SIG-M5 (cell line): ENCODE data around the gene ACTR3C.
"Not testable (repeated sequence)": the region's sequence is repeated elsewhere in the genome, so short reads cannot be mapped to it uniquely, and the experiment has no call there.

Experiments
- DNase-seq: peaks from one replicate; lab custom pipeline; 2025; lab: John Stamatoyannopoulos, UW

Gene ACTR3C

GRCh38 chr7:150336746-150337145, 13.4 kb upstream of the ACTR3C start:
- DNase-seq: no peak

GRCh38 chr7:150335774-150336112, 12.4 kb upstream of the ACTR3C start:
- no peak for DNase-seq

GRCh38 chr7:150335108-150335773, 11.9 kb upstream of the ACTR3C start:
- no peak for DNase-seq

DNA sequence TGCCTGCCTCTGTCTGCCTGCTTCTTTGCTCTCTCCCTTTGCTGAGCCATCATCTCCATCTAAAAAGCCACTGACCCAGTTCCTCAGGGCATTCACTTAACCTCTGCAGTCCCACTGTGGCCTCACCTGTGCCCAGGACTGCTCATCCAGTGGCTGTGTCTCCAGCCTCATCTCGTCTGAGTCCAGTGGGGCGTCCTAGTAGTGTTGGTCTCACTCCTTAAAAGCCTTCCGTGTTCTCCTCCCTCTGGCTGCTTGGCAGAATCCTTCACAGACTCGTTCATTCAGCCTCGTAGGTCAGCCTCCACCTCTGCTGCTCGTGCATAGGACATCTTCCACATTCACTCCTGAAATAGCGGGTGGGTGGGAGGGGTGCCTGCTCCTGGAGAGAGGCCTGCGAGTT, 10.8 kb upstream of the ACTR3C start:
- no peak for DNase-seq

DNA sequence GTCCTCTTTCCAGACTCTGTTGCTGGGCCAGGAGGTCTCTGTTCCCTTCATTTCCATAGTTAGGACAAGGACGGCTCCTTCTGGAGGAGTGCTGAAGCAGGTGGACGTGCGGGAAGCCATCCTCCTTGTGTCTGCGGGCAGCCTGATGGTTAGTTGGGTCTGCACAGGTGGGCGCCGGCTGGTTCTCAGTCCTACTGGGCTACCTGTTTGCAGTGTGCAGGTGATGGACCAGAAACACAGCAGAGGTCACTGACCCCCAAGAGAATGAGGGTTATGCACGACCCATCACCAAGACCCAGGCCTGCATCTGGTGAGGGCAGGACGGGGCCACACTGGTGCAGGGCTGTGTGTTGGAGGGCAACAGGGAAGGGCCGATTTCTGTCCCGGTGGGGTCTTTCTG, 10.3 kb upstream of the ACTR3C start:
- DNase-seq: no peak

DNA sequence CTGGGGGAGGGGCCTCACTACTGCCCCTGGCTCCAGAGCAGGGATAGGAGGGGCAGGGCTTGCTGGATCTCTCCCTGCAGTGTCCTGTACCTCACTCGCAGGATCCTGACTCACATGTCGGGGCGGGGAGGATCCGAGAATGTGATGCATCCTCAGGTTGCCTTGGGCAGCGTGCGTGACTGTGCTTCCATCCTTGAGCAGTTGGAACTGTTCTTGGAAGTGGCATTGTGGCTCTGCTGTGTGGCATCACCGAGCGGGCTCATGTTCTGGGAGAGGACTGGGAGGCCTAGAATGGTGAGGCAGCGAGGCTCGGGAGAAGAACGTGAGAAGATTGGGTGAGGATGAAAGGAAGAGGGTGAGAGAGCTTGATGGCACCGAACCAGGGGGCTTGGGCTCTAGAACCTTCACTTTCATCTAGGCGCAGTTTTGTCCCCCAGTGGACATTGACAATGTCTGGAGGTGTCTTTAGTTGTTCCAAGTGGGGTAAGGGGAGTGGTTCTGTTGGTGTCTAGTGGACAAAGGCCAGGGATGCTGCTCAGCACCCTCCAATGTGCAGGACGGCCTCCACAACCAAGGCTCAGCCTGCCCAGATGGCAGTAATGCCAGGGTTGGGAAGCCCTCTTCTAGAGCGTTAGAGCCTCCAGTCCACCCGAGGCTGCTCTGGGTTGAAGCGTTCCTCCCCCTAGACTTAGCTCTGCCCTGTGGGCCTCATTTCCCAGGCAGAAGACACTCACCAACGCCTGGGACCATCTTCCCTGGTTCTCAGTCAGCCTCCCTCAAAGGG, 9.7 kb upstream of the ACTR3C start:
- no peak for DNase-seq

DNA sequence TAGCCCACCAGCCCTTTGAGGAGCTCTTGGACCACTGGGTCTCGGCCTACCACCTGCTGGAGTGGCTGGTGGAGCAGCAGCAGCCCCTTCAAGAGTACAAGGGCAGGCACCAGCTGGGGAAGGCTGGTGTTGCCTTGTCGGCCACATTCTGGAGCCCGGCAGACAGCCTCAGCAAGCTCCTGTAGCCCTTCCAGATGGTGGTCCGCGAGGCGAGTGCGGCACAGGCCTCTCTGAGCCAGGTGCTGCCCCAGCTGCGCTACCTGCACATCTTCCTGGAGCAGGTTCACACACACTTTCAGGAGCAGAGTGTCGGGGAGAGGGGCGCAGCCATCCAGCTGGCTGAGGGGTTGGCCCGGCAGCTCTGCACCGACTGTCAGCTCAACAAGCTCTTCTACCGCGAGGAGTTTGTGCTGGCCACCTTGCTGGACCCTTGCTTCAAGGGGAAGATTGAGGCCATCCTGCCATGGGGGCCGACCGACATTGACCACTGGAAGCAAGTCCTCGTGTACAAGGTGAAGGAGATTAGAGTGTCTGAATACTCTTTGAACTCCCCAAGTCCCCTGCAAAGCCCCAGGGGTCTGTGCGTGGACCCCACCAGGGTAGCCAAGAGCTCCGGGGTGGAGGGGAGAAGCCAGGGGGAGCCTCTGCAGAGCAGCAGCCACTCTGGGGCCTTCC, 7.0 kb upstream of the ACTR3C start:
- no peak for DNase-seq

GRCh38 chr7:150329331-150330120, 6.2 kb upstream of the ACTR3C start:
- DNase-seq: no peak

DNA sequence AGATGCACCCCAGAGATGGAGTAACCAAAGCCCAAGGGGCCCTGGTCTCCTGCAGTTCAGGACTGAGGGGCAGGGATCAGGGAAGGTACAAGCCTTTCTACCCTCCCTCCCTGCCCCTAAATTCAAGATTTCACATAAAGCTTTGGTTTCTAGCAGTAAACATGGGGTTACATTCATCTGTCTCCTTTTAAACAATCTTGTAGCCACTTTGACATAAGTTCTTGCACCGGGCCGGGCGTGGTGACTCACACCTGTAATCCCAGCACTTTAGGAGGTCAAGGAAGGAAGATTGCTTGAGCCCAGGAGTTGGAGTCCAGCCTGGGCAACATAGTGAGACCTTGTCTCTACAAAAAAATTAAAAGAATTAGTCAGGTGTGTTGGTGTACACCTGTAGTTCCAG, 4.0 kb upstream of the ACTR3C start:
- no peak for DNase-seq

- DNase-seq: no peak
These were observed 3.4 kb upstream of the ACTR3C start for GRCh38 chr7:150326657-150327268.

DNA sequence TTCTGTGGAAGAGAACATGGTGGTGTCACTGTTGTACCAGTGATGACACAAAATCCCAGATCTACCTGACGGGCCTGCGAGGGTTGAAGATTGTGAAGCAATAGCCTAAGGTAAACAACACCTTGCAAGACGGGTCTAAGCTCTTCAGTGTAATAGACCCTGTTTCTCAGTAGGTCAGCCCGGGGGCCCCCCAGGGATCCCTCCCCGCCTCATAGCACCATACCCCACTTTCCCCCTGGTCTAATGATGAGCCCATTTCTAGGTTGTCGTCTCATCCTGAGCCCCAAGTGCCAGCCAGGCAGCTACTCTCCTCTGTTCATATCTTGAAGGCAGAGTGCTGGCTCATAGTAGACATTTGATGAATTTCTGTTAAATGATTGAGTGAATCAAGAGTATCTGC, 2.6 kb upstream of the ACTR3C start:
- no peak for DNase-seq

DNA sequence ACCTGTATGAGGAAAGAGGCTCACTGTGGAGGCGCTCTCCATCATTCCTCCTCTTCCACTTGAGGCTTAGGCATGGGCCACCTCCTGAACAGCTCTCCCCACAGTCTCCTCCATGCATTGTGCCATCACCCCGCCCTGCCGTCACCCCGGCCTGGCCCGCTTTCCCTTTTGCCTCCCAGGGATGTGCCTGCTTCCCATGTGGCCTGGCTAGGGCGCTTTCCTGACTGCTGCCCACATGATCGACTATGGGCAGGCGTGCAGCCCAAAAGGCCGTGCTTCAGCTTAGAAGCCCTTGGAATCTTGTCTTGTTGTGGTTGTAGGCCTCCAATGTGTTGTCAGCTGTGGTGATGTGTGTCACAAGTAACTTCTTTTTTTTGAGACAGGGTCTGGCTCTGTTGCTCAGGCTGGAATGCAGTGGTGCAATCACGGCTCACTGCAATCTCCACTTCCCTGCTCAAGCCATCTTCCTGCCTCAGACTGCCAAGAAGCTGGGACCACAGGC, 1.8 kb upstream of the ACTR3C start:
- no peak for DNase-seq

- no peak for DNase-seq
These were observed 1.1 kb upstream of the ACTR3C start for GRCh38 chr7:150324373-150324961.

DNA sequence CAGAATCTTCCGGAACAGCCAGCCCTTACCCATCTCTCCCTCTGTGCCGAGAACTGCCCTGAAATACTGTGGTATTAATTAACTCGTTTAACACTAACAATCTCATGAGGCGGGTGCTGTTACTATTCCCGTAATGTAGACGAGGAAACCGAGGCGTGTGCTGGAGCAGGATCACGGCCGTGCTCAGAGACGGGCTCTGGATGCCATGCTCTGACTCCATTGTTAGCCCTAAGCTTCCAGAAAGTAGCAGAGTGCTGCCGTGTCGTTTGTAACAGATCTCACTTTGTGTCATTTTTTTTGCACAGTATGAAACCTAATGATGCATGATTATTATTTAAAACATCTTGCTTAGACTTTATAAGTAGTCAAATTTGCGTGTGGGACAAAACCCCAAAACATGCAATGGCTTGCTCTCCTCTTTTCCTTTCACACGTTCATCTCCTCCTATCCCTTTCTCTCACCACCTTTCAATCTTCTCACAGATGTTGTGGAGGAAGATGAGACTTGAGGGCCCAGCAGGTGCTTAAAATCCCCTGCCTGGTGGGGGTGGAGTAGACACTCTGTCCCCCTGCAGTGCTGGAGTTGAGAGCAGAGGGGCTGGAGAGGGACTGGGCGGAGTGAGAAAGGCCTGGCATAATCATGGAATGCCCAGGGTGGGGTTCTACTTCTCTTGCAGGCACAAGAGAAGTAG, 482 bp upstream of the ACTR3C start:
- DNase-seq: no peak

GRCh38 chr7:150322114-150322832, 1.1 kb downstream of the ACTR3C start:
- no peak for DNase-seq

- DNase-seq: no peak
These were observed 1.6 kb downstream of the ACTR3C start for GRCh38 chr7:150321788-150322113.

GRCh38 chr7:150317748-150318444, 5.4 kb downstream of the ACTR3C start:
- DNase-seq: no peak

DNA sequence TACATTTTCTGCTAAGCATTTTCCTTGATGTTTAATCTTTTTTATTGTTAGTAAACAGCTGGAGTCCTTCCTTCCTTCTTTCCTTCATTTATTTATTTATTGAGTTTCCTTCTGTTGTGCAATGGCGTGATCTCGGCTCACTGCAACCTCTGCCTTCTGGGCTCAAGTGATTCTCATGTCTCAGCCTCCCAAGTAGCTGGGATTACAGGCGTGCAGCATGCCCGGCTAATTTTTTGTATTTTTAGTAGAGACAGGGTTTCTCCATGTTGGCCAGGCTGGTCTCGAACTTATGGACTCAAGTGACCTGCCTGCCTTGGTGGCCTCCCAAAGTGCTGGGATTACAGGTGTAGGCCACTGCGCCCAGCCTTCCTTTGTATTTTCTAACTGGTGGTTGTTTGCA, 6.4 kb downstream of the ACTR3C start:
- DNase-seq: not testable (repeated sequence)

DNA sequence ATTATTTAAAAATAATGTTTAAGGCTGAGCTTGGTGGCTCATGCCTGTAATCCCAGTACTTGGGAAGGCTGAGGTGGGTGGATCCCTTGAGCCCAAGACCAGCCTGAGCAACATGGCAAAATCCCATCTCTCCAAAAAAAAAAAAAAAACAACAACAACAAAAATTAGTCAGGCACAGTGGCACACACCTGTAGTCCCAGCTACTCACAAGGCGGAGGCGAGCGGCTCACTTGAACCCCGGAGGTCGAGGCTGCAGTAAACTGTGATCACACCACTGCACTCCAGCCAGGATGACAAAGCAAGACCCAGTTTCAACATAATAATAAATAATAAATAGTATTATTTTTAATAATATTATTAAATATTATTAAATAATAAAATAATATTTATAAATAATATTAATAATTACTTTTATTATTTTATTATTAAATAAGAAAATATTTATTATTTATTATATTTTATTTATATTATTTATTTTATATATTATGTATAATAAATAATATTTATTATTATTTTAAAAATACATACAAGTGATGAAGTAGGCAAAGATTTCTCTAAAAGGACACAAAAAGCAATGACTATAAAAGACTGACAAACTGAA, 8.6 kb downstream of the ACTR3C start:
- DNase-seq: no peak
